Stimulated activated CD4-positive, alpha-beta T cell treated with anti-CD3 and anti-CD28 coated beads, Interleukin-4, amount 100 ng/mL, for 24 hours (primary cell): ENCODE results near the gene ANKRD63.

Experiments
- DNase-seq: peaks from one replicate; pipeline ENCODE4 v3.0.0-alpha.2; 2020

ANKRD63 gene

DNA sequence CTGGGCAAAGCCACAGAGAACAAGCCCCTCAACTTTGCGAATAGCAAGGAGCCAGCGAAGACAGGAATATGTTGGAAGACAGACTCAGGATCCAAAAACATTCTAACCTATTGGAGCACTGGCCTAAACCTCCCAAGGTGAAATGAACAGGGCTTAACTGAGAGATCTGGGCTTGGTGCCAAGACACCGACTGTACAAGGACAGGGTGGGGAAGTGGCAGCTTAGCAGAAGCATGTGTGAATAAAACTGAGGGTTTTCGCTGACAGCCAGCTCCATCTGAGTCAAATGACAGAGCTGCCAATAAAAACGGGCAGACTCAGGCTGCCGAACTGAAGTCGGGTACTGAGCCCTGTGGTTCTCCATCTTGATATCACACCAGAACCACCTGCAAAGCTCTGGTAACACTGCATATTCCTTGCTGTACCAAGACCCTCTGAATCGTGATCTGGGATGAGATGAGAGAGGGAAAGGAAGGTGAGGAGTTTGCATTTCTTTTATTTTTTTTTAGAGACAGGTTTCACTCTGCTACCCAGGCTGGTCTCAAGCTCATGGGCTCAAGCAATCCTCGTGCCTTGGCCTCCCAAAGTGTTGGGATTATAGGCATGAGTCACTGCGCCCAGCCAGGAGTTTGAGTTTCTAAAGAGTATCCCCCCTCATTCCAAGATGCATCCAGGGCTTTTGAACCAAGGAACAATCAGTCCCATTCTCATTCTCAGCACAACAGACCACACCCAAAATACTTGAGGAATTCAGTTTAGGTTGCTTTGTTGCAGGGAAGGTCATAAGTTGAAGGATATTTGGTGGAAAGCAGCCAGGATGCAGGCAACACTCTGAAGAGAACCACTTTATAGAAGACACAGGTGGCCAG lies 30.9 kb upstream of the ANKRD63 start:
- peak; percentile 26 for DNase-seq

- DNase-seq, result no peak
Measured at GRCh38 chr15:40312370-40313158, 29.7 kb upstream of the ANKRD63 start.

- no peak for DNase-seq
Measured at GRCh38 chr15:40310993-40311392, 28.1 kb upstream of the ANKRD63 start.

GRCh38 chr15:40310001-40310959 lies 27.4 kb upstream of the ANKRD63 start:
- peak; percentile 57 for DNase-seq

- DNase-seq, result no peak
Measured at GRCh38 chr15:40309344-40309862, 26.5 kb upstream of the ANKRD63 start.

GRCh38 chr15:40307421-40308211 lies 24.8 kb upstream of the ANKRD63 start, which contains the start of gene PLCB2:
PLCB2 (minus strand) TSS chr15:40307935; CDS start chr15:40307672, 263 bp downstream.
- DNase-seq, result peak; percentile 65

GRCh38 chr15:40306908-40307307 lies 24.0 kb upstream of the ANKRD63 start:
- no peak for DNase-seq

DNA sequence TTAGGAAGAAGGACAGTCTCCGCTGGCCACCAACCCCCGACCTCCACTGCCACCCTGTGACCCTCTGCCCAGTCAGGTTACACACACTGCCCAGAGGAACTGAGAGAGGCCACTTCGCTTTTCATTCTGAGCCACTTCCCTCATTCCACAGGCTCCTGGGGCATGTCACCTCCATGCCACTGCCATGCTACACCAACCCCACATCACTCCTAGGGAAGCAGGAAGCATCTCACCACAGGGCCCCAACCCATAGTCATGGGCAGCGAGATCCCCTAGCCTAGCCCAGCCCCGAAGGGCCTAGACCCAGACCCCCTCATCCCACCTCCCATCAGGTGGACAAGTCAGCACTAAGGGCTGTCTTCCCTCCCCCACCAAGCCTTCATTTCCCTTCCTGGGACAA lies 23.5 kb upstream of the ANKRD63 start:
- DNase-seq, result no peak

- no peak for DNase-seq
Measured at GRCh38 chr15:40305281-40305680, 22.4 kb upstream of the ANKRD63 start.

DNA sequence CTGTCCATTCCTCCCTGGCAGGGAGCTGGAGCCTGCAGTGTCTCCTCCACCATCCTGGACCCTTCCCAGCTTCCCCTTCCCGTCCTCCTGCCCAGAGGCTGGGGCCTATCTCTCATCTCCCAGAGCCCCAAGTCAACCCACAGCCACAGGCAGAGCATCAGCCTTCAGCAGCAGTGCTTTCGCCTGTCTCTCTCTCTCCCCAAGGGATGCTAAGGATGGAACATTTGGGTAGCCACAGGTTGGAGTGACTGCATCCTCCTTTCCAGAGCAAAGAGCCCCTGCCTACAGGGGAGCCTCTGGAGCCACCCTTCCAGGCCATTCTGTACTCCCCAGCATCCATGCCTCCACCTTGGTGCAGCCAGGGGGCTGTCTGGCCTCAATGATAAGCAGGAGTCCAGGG lies 20.7 kb upstream of the ANKRD63 start:
- no peak for DNase-seq

DNA sequence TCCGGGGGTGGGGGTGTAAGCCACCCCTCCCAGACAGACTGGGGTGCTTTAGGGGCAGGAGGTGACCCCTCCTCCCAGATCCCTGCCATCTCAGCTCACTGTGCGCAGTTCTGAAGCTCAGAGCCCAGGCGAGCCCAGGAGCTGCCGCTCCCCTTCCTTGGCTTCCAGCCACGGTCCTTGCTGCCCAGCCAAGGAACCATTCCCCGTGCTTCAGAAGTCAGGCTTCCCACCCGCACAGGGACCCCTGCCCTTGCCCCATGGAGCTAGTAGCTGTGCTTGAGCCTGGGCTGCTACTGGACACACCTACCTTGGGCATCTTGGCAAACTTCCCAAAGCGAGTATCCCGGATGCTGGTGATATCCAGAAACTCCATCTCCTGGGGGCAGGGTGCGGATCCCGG lies 20.1 kb upstream of the ANKRD63 start:
- no peak for DNase-seq

- no peak for DNase-seq
Measured at GRCh38 chr15:40302288-40302886, 19.5 kb upstream of the ANKRD63 start.

- DNase-seq, result no peak
Measured at GRCh38 chr15:40301467-40302179, 18.8 kb upstream of the ANKRD63 start.

DNA sequence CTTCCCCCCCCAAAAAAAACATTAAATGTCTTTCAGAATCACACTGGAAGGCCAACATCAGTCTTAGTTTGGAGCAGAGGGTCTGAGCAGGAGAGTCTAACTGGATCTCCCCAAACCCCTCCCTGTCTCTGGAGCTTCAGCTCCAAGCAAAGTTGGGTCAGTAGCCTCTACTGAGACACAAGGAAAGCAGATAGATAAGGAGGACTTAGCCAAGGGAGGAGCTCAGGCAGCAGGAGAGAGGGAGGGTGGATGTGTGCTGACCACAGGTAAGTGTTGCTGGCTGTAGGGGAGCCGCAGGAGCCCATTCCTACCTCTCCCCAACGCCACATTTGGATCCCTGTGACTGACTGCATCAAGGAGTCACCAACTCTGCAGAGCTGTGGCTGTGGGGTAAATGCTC lies 17.9 kb upstream of the ANKRD63 start:
- no peak for DNase-seq

GRCh38 chr15:40300367-40300766 lies 17.5 kb upstream of the ANKRD63 start:
- no peak for DNase-seq

DNA sequence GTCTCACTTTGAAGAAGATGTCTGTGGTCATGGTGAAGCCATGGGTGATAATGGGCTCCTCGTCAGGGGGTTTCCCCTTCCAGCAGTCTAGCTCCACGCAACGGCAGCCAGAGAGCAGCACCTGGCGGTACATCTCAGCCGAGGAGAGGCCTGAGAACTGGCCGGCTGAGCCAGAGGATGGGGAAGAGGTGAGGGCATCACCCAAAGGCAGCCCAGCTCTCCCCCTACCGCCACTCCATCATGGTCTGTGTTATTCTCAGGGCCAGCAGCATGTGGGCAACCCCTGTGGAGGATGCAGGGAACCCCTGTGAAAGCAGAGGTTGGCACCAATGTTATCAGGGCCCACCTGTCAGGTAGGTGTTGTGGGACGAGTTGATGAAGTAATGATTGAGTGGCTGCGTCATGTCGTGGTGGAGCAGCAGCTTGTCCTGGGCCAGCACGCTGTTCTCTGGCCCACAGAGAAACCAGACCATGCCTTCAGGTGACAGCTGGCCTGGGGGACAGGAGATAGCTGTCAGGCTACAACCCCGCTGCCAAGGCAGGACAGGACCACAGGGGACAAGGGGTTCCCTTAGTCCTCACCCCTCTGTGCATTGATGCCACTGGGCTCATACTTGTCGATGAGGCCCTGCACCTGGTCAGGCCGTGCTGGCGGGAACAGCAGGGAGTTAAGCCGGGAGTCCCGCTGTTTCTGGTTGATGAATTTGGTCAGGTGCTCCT lies 15.5 kb upstream of the ANKRD63 start:
- no peak for DNase-seq

- no peak for DNase-seq
Measured at GRCh38 chr15:40297356-40297755, 14.5 kb upstream of the ANKRD63 start.

DNA sequence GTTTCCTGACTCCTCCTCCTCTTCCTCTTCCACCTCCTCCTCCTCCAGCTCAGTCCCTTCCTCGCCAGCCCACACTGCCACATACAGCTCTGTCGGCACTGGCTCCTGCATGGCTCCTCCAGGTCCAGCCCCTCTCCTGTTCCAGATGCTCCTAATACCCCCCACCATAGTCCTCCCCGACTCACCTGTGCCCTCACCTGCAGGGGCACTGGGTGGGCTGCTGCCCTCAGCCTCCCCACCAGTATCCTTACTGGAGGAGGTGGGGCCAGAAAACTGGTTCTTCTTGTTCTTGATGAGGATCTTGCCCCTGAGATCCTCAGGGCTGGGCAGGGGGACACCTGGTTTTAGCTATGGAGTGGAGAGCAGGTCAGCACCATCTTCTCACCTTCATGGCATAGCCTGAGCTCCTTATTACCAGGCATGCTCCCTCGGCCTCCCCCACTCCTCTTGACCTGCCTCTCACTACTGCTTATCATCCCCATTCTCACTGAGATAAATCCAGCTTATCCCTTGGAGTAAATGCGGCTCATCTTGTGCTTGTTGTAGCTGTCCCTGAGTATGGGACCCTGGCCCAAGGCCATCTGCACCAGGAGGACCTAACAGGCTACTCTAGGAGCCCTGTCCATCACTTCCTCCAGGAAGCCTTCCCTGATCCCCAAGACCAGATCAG lies 13.8 kb upstream of the ANKRD63 start:
- DNase-seq, result no peak

DNA sequence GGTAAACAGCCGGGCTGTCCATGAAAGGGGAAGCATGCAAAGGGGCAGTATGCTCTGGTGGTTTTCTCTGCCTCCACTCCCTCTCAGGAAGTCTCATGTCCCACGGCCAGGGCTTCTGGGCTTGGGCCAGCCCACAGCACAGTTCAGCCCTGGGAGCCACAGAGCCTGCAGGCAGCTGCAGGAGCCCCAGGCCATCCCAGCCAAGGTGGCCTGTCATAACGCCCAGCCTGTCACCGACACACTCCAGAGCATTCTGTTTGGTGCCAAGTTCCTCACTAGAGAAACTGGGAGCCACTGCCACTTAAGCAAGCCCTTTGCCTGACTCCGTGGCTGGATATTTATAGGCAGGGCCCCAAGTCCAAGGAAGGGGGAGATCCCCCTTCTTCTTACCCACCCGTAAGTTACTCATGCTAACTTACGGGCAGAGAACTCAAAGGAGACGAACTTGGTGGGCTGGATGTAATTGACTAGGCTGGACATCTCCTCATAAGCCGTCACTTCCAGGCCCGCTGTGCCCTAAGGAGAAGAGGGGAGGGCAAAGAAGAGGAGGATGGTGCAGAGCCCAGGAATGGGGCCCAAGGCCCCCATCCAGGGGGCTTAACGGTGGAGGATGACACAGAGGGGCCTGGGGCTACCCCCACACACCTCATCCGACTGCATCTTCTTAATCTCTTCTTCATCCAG lies 13.2 kb upstream of the ANKRD63 start:
- no peak for DNase-seq
